CD4-positive, alpha-beta T cell treated with Interleukin-12 subunit alpha and Interleukin-12 subunit beta, for 1 hour (primary cell): ENCODE data around the gene LRMDA.

ENCODE experiments used
- DNase-seq: peaks from one replicate; pipeline ENCODE4 v3.0.0-alpha.2; 2020

Gene LRMDA

GRCh38 chr10:75801661-75802060 is 370.2 kb downstream of the LRMDA start:
- DNase-seq, result no peak

DNA sequence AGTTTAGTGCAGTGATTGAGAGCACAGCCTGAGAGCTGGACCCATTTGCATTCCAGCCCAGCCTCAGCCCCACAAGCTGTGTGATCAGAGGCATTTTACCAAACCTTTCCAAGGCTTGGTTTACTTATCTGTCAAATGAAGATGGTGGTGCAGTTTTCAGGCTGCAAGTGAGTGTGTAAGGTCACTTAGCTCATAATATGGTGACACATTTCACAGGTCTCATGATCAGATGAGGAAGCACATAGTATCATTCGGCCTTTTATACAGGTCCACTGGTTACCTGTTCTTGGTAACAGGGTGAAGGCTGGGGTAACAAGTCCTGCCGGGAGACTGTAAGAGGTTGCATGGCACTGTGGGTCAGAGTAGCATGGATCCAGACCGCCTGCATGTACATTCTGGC is 371.7 kb downstream of the LRMDA start:
- DNase-seq, result no peak

DNA sequence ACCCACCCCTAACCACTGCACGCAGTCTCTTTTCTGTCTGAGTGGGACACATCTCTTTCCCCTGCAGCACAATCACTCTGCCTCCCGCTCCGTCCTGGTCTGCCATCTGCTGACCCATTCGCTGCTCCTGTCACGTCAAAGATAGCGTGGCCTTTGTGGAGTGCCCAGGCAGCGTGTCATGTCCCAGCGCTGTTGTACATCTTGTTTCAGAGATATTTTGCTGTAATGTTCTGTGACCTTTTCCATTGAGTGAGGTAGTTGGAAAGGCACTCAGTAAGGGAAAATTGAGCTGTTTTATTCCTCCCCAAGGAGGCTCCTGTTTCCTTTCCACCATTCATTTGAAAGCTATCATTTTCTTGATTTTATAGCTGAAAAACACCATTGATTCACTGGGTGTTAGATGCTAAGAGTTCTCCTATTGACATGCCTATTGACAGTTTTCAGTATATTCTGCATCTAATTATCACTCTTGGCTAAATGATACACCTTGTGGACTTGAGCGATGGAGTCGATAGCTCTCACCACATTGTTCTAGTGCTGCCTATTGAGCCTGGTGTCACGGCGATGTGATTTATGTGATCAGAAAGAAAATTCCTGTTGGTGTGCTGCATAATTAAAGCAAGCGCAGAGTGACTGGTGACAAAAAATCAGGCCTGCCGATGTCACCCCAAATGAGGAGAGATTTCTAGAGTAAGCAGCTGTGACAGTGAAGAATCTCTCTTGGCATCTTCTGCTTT is 372.6 kb downstream of the LRMDA start:
- DNase-seq, result no peak

DNA sequence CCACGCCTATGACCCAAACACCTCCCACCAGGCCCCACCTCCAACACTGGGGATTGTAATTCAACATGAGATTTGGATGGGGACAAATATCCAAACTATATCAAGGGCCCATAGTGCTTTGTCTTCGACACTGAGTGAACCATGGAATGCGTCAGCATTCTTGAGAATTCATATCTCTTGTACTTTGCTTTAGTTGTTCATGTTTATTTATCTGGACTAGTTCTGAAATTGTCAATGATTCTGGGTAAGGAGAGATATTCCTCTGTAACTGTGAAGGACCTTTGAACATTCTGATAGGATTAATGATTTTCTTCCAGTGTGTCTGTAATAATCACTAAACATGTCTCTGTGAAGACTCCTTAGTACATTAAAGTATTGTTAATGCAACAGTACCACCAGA is 374.8 kb downstream of the LRMDA start:
- no peak for DNase-seq

DNA sequence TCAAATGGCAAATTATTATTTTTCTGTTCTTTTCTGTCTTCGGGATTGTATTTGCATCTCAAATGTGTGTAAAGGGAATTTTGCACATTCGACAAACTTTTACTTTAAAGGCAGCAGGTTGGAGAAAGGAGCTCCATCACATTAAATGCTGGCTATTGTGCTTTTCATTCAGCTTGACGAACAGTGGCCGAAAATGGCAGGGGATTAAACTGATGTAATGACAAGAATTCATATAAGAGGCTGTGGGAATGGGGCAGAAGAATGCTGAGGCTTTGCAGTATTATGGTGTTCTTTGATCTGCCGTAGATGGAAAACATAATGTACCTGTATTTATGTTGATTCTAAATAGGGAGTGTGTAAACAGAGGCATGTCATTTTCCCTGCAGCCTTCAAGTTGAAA is 376.0 kb downstream of the LRMDA start:
- DNase-seq, result no peak

DNA sequence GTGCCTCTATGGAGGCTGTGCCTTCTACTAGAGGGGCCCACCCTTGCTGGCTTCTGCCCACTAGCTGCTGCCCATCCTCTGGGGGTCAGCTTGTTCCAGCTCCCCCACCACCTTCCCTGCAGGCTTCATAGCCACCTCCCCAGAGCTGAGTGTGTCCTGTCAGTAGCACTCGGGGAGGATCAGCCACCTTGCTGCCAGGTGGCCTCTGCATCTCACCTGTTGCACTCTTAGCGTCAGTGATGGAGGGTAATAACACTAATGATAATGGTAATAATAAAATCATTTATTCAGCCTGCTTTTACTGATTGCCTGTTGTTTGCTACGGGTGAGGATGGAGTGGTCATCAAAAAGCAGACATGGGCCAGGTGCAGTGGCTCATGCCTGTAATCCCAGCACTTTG is 377.6 kb downstream of the LRMDA start:
- no peak for DNase-seq

DNA sequence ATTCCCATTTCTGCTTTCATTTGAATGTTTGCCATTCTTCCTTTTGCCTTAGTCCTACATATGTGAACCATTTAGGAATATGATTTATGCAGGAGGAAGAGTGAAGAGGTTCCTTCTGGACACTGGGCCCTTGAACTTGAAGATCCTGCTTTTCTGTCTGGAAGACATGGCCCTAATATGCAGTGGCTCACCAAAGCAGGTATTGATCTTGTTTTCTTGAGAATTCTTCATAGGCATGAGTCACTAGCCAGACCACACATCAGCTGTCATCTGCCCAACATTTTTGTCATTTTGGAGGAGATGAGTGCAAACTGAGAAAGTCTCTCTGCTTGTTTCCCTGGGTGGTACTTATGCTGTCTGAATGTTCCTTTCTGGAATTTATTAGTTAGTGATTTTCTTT is 382.6 kb downstream of the LRMDA start:
- DNase-seq, result no peak

- DNase-seq, result no peak
Observed at GRCh38 chr10:75815066-75815465, 383.6 kb downstream of the LRMDA start.

- DNase-seq, result no peak
Observed at GRCh38 chr10:75817198-75817597, 385.8 kb downstream of the LRMDA start.

- DNase-seq, result no peak
Observed at GRCh38 chr10:75818552-75818951, 387.1 kb downstream of the LRMDA start.

DNA sequence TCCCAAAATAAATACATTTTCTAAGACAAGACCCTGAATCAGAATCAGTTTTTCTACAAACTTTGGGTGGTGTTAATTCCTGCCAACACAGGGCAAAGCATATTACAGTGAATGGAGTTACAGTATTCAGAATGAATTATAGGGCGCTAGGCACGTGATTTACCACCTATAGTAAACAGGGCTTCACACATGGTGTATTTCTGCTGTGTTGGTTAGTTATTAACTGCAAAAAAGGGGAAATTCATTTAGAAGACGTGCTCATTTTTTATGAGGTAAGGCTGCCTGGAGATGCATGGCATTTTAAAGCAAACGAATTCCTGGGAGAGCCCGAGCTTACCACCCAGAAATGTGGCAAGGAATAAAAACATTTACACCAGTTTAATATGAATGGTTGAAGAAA is 393.8 kb downstream of the LRMDA start:
- no peak for DNase-seq

DNA sequence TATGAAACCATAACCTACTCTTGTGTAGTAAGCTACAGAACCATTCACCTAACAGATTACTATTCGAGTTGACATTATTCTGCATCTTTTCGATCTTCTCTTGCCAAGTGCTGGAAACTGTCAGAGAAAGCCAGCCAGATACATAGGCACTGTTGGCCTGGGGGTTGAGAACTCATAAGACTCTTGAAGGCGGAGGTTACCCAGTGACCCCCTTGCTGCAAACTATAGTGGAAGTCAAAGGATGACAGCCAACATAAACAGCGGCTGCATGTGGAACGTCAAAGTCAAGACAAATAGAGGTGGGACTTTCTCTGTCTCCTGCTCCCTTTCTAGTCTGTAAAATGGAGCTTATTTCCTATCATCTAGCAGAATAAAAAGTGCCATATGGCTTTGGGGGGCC is 394.2 kb downstream of the LRMDA start:
- DNase-seq, result no peak

DNA sequence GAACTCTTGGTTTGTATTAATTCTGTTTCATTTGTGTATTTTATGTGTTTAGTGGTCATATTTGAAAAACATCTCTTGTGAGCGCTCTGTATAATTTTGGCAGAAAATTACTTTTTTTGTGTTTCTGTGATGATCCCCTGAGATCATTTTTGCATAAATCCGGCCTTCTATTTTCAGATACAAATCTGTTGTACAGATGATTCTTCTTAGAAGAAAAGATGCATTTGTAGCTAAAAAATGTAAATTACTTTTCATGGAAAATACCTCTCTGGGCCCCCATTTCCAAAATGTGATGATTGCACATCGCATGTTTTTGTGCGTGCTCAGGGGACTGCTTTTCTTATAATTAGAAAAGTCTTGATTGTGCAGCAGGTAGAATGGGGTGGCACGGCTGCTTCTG is 395.4 kb downstream of the LRMDA start:
- no peak for DNase-seq

GRCh38 chr10:75827587-75828021 is 396.2 kb downstream of the LRMDA start:
- DNase-seq, result no peak

DNA sequence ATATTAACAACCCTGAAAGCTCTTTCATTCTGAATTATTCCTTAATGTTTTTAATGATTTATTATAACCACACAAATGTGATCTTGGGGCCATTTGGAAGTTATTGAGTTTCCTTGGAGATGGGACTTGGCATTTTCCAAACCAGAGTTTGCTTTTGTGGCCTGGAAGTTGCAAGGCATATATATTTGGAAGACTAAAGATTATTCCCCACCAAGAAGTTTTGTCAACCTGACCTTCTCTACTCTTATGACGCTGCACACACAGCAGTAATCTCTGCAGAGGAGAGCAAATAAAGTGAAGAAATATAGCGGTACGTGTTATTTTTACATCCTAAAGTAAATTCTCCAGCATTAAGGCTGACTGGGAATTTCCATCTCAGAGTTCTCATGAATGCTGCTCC is 397.0 kb downstream of the LRMDA start:
- DNase-seq, result no peak

DNA sequence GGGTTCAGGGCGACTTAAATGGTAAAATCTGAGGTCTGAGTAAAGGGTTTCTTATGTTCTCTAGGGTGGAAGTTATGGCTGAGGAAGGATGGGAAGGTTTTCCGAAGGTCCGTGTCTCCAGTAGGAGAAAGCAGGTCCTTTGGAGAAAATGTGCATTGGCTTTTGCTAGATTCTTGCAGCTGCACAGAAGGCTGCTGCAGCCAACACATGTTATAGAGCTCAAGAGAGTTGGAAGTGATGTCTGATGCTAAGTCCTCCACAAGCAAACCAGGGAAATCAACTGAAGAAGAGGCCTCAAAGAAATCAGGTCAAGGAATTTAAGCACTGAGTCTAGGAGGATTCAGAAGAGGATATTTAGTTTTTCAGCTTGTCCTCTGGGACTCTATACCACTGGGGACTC is 404.6 kb downstream of the LRMDA start:
- no peak for DNase-seq

DNA sequence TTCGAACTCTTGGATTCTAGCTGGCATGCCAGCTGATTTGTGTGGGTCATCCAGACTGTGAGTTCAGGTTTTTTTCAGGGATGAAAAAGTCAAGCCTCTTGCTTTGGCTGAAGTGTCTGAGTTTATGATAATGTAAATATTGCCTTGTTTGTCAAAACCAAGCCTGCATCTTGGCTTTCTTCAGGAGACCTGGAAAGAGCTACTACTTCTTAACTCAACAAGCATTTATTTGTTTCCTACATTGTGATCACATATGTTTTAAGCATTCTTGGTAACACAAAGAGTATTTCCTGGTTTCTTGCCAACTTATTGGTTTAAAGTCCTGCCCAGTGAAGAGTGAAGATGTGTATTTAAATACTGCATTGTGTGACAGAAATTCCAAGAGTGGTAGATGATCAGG is 407.1 kb downstream of the LRMDA start:
- no peak for DNase-seq

DNA sequence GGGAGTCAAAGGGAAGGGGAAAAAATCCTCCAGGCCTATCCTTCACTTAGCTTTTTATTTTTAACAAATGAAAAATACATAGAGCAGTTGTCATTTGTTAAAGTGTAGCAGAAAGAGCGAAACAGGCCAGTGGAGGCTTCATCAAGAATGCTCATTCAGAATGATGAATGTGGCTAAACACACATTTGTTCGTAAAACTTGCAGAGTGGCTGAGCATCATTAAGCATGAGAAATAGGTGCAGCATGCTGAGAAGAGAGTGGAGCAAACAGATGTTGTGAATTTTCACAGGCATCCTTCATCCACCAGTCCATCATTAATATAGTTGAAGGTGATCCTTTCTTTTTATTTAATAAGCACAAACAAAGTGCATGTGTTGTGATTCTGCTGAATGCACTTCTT is 407.6 kb downstream of the LRMDA start:
- no peak for DNase-seq

DNA sequence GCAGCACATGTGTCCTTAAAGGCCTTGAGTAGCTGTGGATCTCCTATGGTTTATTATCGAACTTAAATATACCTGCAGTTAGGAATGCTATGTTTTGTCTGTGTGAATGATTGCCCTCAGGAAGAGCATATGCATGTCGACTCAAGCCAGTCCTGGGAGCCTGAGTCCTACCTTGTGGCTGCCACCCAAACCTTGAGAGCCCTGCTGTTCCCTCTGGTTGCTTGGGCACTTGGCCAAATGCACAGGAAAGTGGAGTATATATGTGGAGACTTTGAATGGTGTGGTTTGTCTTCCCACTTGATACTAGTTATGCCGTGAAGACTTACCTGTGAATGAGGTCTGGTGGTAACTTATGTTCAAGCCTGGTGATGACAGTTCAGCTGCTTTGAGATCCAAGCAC is 409.8 kb downstream of the LRMDA start:
- no peak for DNase-seq

- no peak for DNase-seq
Observed at GRCh38 chr10:75845176-75845947, 413.9 kb downstream of the LRMDA start.

DNA sequence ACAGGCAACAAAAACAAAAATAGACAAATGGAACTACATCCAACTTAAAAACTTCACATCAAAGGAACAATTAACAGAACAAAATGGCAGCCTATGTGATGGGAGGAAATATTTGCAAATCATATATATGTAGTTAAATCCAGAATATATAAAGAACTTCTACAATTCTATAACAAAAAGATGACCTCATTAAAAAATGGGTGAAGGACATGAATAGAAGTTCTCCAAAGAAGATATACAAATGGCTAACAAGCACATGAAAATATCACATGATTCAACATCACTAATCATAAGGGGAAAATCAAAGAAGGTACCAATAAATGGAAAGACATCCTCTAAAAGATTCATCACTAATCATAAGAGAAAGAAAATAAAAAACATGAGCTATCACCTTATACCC is 416.1 kb downstream of the LRMDA start:
- DNase-seq, result no peak

DNA sequence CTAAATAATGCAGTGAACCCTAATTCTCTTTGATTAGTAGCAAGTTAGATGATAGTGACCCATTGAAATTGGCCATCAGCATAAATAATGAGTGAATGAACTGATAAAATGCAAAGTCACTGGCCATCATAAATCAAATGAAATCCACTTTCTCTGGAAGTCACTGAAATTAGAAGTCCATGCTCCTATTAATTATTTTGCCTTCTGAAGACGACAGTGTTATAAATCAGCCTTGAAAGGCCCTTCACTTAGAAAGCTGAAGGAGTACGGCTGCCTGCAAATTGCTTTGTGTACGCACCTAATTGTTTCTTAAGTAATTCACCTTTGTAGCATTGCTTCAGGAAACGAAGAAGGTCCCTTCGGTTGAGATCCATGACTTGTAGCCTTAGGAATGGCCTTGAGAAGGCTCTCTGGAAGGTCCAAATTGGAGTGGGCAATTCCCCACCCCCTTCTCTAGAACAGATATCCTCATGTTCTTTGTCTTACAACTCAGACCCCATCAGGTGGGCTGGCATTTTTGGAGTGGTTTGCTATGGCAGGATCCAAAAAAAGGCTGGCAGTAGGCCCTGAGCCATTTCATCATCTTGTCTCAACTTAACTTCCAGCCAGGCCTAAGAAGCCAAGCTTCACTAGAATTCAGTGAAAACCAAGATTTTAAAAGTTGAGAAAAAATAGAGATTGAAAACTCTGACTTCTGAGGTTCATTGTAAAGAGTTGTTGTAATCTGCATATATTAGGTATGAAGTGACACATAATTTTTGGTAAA is 420.3 kb downstream of the LRMDA start:
- no peak for DNase-seq

DNA sequence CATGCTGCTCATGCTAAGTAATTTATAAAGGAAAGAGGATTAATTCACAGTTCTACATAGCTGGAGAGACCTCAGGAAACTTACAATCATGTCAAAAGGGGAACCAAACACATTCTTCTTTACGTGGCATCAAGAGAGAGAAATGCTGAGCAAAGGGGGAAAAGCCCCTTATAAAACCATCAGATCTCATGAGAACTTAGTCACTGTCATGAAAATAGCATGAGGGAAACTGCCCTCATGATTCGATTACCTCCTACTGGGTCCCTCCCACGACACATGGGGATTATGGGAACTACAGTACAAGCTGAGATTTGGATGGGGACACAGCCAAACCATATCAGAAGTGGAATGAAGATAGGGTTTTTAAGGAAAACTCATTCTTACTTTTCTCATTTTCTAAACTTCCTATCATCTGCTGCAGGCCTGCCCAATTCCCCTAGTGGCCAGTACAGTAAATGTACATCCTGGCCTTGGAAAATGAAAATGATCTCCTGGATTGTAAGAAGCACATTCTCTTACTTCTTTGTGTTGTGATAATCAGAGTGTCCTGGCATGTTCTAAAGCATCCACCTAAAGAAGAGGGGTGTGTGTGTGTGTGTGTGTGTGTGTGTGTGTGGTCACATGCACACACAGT is 421.5 kb downstream of the LRMDA start:
- DNase-seq, result no peak
